ENCODE results near the gene GNA14. TPM values are rescaled to one million over a fixed set of nuclear protein-coding genes. Genes with fewer than 3 reads are reported as not detected.
A peak's percentile ranks its signal among the peaks of the same experiment; 100 is the strongest.
"Not testable (repeated sequence)": the region's sequence is repeated elsewhere in the genome, so short reads cannot be mapped to it uniquely, and the experiment has no call there.

GNA14 gene
- polyA plus RNA-seq, 4 donors, result 0.89 to 3.8 (median 1.7) TPM; not detected in 1

DNA sequence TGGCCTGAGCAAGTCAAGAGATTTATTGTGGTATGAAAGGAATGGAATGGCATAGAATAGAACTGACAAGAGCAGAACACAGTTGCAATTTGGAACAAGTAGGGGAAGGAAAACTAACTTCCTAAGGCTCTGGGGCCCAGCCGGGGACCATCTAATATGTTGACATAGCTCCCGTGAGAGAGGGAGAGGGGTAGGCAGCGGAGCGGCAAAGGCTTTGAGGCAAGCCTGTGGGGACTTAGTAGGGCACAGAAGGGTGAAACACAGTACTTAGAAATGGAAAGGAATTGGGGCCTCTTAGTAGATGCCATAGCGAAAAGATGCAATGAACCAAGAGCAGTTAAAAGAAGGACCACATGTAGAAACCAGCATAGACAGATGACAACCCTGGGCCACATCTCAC is 11.8 kb upstream of the GNA14 start:
- H3K36me3 ChIP-seq (ENCODE audit: control insufficient read depth in 3 of 3, insufficient read depth in 2 of 3, low read depth in 1 of 3, low read length in 3 of 3), result no peaks in the 10 kb centered on the region
- H3K4me1 ChIP-seq (ENCODE audit: control insufficient read depth in 3 of 3, insufficient read depth in 2 of 3, low read depth in 1 of 3, low read length in 2 of 3), result peaks cover 0 to 6% (median 0%) of the 10 kb centered on the region in 3 donors
- no peak for DNase-seq
- no peaks in the 10 kb centered on the region for H3K27me3 ChIP-seq (ENCODE audit: control insufficient read depth in 3 of 3, insufficient read depth in 3 of 3, low read length in 3 of 3)
- H3K4me3 ChIP-seq (ENCODE audit: low read depth in 1 of 3, low read length in 3 of 3), result no peak overlapping the region
- no peak overlapping the region for H3K27ac ChIP-seq (ENCODE audit: low read depth in 1 of 3, low read length in 2 of 3)
- FAIRE-seq, result no peak
- H3K9me3 ChIP-seq (ENCODE audit: control insufficient read depth in 2 of 2, insufficient read depth in 1 of 2, low read depth in 1 of 2, low read length in 1 of 2), result no peaks in the 10 kb centered on the region
- WGBS, 3 donors, result 91 to 95% (median 92%) methylated on average over 5 of the region's 5 CpGs

DNA sequence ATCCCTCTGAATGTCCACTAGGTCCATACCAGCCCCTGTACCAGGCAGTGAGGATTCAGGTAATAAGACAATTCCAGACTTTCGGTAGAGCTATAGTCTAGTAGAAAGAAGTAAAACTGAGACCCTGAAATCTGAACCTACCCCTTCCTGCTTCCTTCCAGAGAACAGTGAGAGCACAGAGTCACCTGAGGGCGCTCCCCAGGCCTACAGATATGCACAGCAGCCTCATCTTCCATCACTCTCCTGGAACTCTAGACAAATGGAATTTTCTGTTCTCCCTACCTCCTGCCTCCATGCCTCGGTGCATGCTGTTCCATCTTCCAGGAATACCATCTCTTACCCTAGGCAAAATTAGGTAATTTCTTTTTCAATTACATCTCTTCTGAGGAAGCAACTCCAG is 3.1 kb upstream of the GNA14 start:
- DNase-seq (no peak), FAIRE-seq (no peak)
- Histone ChIP-seq H3K4me3 (ENCODE audit: low read depth in 1 of 3, low read length in 3 of 3) (no peak overlapping the region), H3K27ac (ENCODE audit: low read depth in 1 of 3, low read length in 2 of 3) (no peak overlapping the region), H3K36me3 (ENCODE audit: control insufficient read depth in 3 of 3, insufficient read depth in 2 of 3, low read depth in 1 of 3, low read length in 3 of 3) (no peaks in the 10 kb centered on the region), H3K9me3 (ENCODE audit: control insufficient read depth in 2 of 2, insufficient read depth in 1 of 2, low read depth in 1 of 2, low read length in 1 of 2) (no peaks in the 10 kb centered on the region), H3K27me3 (ENCODE audit: control insufficient read depth in 3 of 3, insufficient read depth in 3 of 3, low read length in 3 of 3) (peaks cover 0 to 24% (median 7%) of the 10 kb centered on the region in 3 donors), H3K4me1 (ENCODE audit: control insufficient read depth in 3 of 3, insufficient read depth in 2 of 3, low read depth in 1 of 3, low read length in 2 of 3) (peaks cover 0 to 9% (median 2%) of the 10 kb centered on the region in 3 donors)
- WGBS, 3 donors, result 84 to 95% (median 85%) methylated on average over 3 of the region's 3 CpGs

- no peak for FAIRE-seq
- 20 to 45% (median 29%) methylated on average over 10 of the region's 10 CpGs for WGBS, 3 donors
These were observed 1.1 kb upstream of the GNA14 start for GRCh38 chr9:77649109-77649812.

DNA sequence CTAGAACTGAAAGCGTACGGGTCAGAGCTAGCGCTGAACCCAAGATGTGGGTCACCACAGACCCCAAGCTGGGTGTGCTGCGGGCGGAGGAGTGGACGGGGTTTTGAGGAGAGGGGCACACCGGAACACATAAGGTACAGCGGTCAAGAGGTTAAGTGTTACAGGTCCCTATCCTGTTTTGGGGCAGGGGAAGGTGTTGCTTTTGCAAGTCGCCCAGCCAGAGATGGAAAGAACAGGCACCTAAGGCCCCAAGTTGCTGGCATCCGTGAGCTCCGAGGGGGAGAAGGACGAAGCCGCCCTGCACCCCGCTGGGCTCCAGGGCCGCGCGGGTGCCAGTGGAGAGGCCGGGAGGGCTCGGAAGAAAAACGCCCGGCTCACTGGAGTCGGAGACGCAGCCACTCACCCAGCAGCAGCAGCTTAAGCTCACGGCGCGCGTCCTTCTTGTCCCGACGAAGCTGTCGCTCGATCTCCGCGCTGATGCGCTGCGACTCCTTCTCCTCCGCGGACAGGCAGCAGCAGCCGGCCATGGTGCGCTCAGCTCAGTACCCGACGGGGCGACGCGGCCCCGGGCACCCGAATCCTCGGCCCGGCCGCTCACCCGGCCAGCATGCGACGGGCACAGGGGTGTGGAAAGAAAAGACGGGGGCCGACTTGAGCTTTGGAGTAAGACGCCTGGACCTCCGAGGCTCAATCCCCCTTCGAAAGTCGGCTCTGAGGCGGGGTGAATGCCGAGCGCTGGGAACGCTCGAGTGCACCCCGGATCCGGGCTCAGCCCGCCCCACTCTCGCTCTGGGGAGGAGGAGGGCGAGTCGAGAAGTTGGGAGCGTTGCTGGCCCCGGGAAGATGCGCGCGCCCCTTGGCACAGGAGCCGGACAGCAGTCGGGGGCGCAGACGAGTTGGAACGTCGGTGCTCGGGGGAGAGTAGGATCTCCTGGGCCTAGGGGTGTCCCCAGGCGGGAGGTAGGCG is 572 bp downstream of the GNA14 start:
- H3K4me3 ChIP-seq (ENCODE audit: low read depth in 1 of 3, low read length in 3 of 3), result peak overlapping the region; percentile 45 to 69 (median 50)
- peaks cover 0 to 25% (median 7%) of the 10 kb centered on the region in 3 donors for H3K27me3 ChIP-seq (ENCODE audit: control insufficient read depth in 3 of 3, insufficient read depth in 3 of 3, low read length in 3 of 3)
- WGBS, 3 donors, result 14 to 19% (median 16%) methylated on average over 79 to 83 of the region's 83 CpGs
- DNase-seq (peak; percentile 12 to 58), FAIRE-seq (no peak)
- peak overlapping the region in 2 of 3 donors; percentile 59 to 63 for H3K27ac ChIP-seq (ENCODE audit: low read depth in 1 of 3, low read length in 2 of 3)
- H3K9me3 ChIP-seq (ENCODE audit: control insufficient read depth in 2 of 2, insufficient read depth in 1 of 2, low read depth in 1 of 2, low read length in 1 of 2), result no peaks in the 10 kb centered on the region
- no peaks in the 10 kb centered on the region for H3K36me3 ChIP-seq (ENCODE audit: control insufficient read depth in 3 of 3, insufficient read depth in 2 of 3, low read depth in 1 of 3, low read length in 3 of 3)
- H3K4me1 ChIP-seq (ENCODE audit: control insufficient read depth in 3 of 3, insufficient read depth in 2 of 3, low read depth in 1 of 3, low read length in 2 of 3), result peaks cover 0 to 9% (median 2%) of the 10 kb centered on the region in 3 donors

More at GRCh38 chr9:77649109-77649812, 1.1 kb upstream of the GNA14 start:
- Histone ChIP-seq H3K4me1 (ENCODE audit: control insufficient read depth in 3 of 3, insufficient read depth in 2 of 3, low read depth in 1 of 3, low read length in 2 of 3) (peaks cover 0 to 9% (median 2%) of the 10 kb centered on the region in 3 donors), H3K36me3 (ENCODE audit: control insufficient read depth in 3 of 3, insufficient read depth in 2 of 3, low read depth in 1 of 3, low read length in 3 of 3) (no peaks in the 10 kb centered on the region), H3K27me3 (ENCODE audit: control insufficient read depth in 3 of 3, insufficient read depth in 3 of 3, low read length in 3 of 3) (peaks cover 0 to 25% (median 7%) of the 10 kb centered on the region in 3 donors), H3K9me3 (ENCODE audit: control insufficient read depth in 2 of 2, insufficient read depth in 1 of 2, low read depth in 1 of 2, low read length in 1 of 2) (no peaks in the 10 kb centered on the region), H3K27ac (ENCODE audit: low read depth in 1 of 3, low read length in 2 of 3) (peak overlapping the region in 2 of 3 donors; percentile 25 to 63), H3K4me3 (ENCODE audit: low read depth in 1 of 3, low read length in 3 of 3) (peak overlapping the region in 2 of 3 donors; percentile 50 to 69)
- DNase-seq, result peak; percentile 27 to 37

DNA sequence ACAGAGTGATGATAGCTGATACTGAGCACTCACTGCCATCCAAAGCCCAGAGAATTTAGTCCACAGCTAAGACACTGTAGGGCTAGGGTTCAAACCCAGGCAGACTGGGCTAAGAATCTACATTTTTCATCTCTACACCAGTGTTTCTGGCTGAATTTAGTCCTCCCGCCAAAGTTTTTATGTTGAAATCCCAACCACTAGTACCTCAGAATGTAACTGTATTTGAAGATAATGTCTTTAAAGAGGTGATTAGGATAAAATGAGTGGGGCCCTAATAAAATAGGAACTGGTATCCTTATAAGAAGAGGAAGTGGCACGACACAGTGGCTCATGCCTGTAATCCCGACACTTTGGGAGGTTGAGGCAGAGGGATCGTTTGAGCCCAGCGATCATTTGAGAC is 4.3 kb downstream of the GNA14 start:
- WGBS, 3 donors, result 92 to 93% (median 93%) methylated on average over 5 of the region's 5 CpGs
- no peak overlapping the region for H3K27ac ChIP-seq (ENCODE audit: low read depth in 1 of 3, low read length in 2 of 3)
- FAIRE-seq (no peak), DNase-seq (no peak)
- H3K36me3 ChIP-seq (ENCODE audit: control insufficient read depth in 3 of 3, insufficient read depth in 2 of 3, low read depth in 1 of 3, low read length in 3 of 3), result no peaks in the 10 kb centered on the region
- H3K4me1 ChIP-seq (ENCODE audit: control insufficient read depth in 3 of 3, insufficient read depth in 2 of 3, low read depth in 1 of 3, low read length in 2 of 3), result peaks cover 0 to 7% (median 2%) of the 10 kb centered on the region in 3 donors
- no peak overlapping the region for H3K4me3 ChIP-seq (ENCODE audit: low read depth in 1 of 3, low read length in 3 of 3)
- no peaks in the 10 kb centered on the region for H3K9me3 ChIP-seq (ENCODE audit: control insufficient read depth in 2 of 2, insufficient read depth in 1 of 2, low read depth in 1 of 2, low read length in 1 of 2)
- H3K27me3 ChIP-seq (ENCODE audit: control insufficient read depth in 3 of 3, insufficient read depth in 3 of 3, low read length in 3 of 3), result peaks cover 0 to 25% (median 7%) of the 10 kb centered on the region in 3 donors

GRCh38 chr9:77640741-77641580 is 7.2 kb downstream of the GNA14 start:
- no peak overlapping the region for H3K4me3 ChIP-seq (ENCODE audit: low read depth in 1 of 3, low read length in 3 of 3)
- no peak overlapping the region for H3K27ac ChIP-seq (ENCODE audit: low read depth in 1 of 3, low read length in 2 of 3)
- FAIRE-seq (no peak), DNase-seq (no peak)
- no peaks in the 10 kb centered on the region for H3K9me3 ChIP-seq (ENCODE audit: control insufficient read depth in 2 of 2, insufficient read depth in 1 of 2, low read depth in 1 of 2, low read length in 1 of 2)
- no peaks in the 10 kb centered on the region for H3K36me3 ChIP-seq (ENCODE audit: control insufficient read depth in 3 of 3, insufficient read depth in 2 of 3, low read depth in 1 of 3, low read length in 3 of 3)
- H3K27me3 ChIP-seq (ENCODE audit: control insufficient read depth in 3 of 3, insufficient read depth in 3 of 3, low read length in 3 of 3), result no peaks in the 10 kb centered on the region
- 77 to 80% (median 80%) methylated on average over 8 of the region's 8 CpGs for WGBS, 3 donors
- H3K4me1 ChIP-seq (ENCODE audit: control insufficient read depth in 3 of 3, insufficient read depth in 2 of 3, low read depth in 1 of 3, low read length in 2 of 3), result no peaks in the 10 kb centered on the region

GRCh38 chr9:77632652-77633051 is 15.5 kb downstream of the GNA14 start:
- DNase-seq (no peak), FAIRE-seq (no peak)
- Histone ChIP-seq H3K27ac (ENCODE audit: low read depth in 1 of 3, low read length in 2 of 3) (no peak overlapping the region), H3K36me3 (ENCODE audit: control insufficient read depth in 3 of 3, insufficient read depth in 2 of 3, low read depth in 1 of 3, low read length in 3 of 3) (no peaks in the 10 kb centered on the region), H3K9me3 (ENCODE audit: control insufficient read depth in 2 of 2, insufficient read depth in 1 of 2, low read depth in 1 of 2, low read length in 1 of 2) (no peaks in the 10 kb centered on the region), H3K4me3 (ENCODE audit: low read depth in 1 of 3, low read length in 3 of 3) (no peak overlapping the region), H3K4me1 (ENCODE audit: control insufficient read depth in 3 of 3, insufficient read depth in 2 of 3, low read depth in 1 of 3, low read length in 2 of 3) (no peaks in the 10 kb centered on the region), H3K27me3 (ENCODE audit: control insufficient read depth in 3 of 3, insufficient read depth in 3 of 3, low read length in 3 of 3) (no peaks in the 10 kb centered on the region)
- 91 to 98% (median 93%) methylated on average over 5 of the region's 5 CpGs for WGBS, 3 donors

- not testable (repeated sequence) for DNase-seq; H3K27ac ChIP-seq (ENCODE audit: low read depth in 1 of 3, low read length in 2 of 3); H3K27me3 ChIP-seq (ENCODE audit: control insufficient read depth in 3 of 3, insufficient read depth in 3 of 3, low read length in 3 of 3); FAIRE-seq; H3K4me1 ChIP-seq (ENCODE audit: control insufficient read depth in 3 of 3, insufficient read depth in 2 of 3, low read depth in 1 of 3, low read length in 2 of 3); H3K36me3 ChIP-seq (ENCODE audit: control insufficient read depth in 3 of 3, insufficient read depth in 2 of 3, low read depth in 1 of 3, low read length in 3 of 3); H3K9me3 ChIP-seq (ENCODE audit: control insufficient read depth in 2 of 2, insufficient read depth in 1 of 2, low read depth in 1 of 2, low read length in 1 of 2); H3K4me3 ChIP-seq (ENCODE audit: low read depth in 1 of 3, low read length in 3 of 3)
- 83 to 95% (median 91%) methylated on average over 4 of the region's 4 CpGs for WGBS, 3 donors
These were observed 19.3 kb downstream of the GNA14 start for GRCh38 chr9:77628864-77629263.

Measured in small intestine (tissue), 7 donors.